HG03045 (cell line): ENCODE results near the gene GALNT9.

Source experiments
- ATAC-seq: cut with Tn5 transposase; IDR thresholded peaks from one replicate; pipeline ENCODE4 v1.9.1; 2021; ENCODE audit warnings: mild to moderate bottlenecking, moderate library complexity; ENCODE audit not compliant: unreplicated experiment

GALNT9 gene

DNA sequence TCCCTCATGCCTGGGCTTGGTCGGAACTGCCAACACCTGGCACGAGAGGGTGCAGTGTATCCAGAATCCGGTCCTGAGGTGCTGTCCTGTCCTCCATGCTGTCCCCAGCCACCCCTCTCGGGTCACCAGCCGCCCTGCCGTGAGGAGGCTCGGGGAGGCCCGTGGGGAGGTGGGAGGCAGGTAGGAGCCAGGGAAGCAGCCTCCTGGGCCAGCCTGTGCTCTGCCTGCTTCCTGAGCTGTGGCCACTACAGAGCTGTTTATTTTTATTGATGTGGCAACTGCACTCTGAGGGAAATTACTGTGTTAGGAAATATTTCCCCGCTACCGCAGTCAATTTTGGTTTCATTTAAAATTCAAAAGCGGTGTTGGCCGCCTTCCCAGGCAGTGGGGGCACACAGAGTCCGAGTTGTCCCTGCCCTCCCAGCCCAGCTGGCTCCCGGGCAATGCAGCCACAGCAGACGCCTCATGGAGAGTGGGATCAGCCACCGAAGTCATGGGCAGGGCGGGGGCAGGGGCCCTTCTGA lies 166.8 kb downstream of the GALNT9 start:
- no peak for ATAC-seq

GRCh38 chr12:132161796-132162507 lies 167.4 kb downstream of the GALNT9 start:
- no peak for ATAC-seq

- ATAC-seq = no peak
These were observed 168.2 kb downstream of the GALNT9 start for GRCh38 chr12:132161036-132161781.

- ATAC-seq = no peak
These were observed 168.8 kb downstream of the GALNT9 start for GRCh38 chr12:132160601-132161035.

GRCh38 chr12:132160016-132160415 lies 169.4 kb downstream of the GALNT9 start:
- no peak for ATAC-seq

DNA sequence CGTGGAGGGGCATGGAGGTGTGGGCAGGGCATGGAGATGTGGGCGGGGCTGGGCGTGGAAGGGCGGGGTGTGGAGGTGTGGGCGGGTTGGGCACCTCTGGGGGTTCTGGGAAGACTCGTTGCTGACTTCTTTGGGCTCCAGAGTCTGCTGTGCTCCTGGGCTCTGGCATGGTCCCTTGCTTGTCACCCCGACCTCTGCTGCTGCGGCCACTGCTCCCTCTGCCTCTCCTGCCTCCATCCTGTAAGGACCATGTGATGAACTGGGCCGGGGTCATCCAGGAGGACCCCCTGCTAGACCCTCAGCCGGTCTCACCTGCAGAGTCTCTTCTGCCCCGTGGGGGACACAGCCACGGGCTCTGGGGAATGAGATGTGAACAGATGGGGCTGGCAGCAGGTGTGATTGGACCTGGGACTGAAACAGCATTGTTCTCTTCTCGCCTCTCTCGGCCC lies 169.8 kb downstream of the GALNT9 start:
- ATAC-seq = no peak

- no peak for ATAC-seq
These were observed 170.5 kb downstream of the GALNT9 start for GRCh38 chr12:132158677-132159554.

DNA sequence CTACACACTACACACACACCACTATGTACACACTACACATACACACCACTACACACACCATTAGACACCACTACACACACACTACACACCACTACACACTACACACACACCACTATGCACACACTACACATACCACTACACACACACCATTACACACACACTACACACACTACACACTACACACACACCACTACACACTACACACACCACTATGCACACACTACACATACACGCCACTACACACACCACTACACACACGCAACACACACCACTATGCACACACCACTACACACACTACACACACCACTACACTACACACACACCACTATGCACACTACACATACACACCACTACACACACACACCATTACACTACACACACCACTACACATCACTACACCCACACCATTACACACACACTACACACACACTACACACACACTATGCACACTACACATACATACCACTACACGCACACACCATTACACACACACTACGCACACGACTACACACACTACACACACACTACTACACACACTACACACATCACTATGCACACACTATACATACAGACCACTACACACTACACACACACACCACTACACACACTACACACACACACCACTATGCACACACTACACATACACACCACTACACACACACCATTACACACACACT lies 171.5 kb downstream of the GALNT9 start:
- ATAC-seq = no peak

- no peak for ATAC-seq
These were observed 172.6 kb downstream of the GALNT9 start for GRCh38 chr12:132156573-132157325.

GRCh38 chr12:132155771-132156572 lies 173.4 kb downstream of the GALNT9 start:
- no peak for ATAC-seq

- ATAC-seq = no peak
These were observed 174.2 kb downstream of the GALNT9 start for GRCh38 chr12:132154941-132155770.

GRCh38 chr12:132154341-132154761 lies 175.0 kb downstream of the GALNT9 start:
- ATAC-seq = peak; percentile 21

GRCh38 chr12:132153501-132154340 lies 175.7 kb downstream of the GALNT9 start:
- ATAC-seq = peak; percentile 61

- ATAC-seq = no peak
These were observed 176.4 kb downstream of the GALNT9 start for GRCh38 chr12:132152953-132153352.

GRCh38 chr12:132152411-132152821 lies 177.0 kb downstream of the GALNT9 start:
- no peak for ATAC-seq

- no peak for ATAC-seq
These were observed 177.5 kb downstream of the GALNT9 start for GRCh38 chr12:132151766-132152410.
